ENCODE data around the gene HMHB1. TPM values are rescaled to one million over a fixed set of nuclear protein-coding genes. Genes with fewer than 3 reads are reported as not detected.

HMHB1 gene
- total and polyA plus RNA-seq, 2 experiments from 2014 or later: not detected

GRCh38 chr5:143851383-143851782, 39.4 kb downstream of the HMHB1 start:
- DNase-seq (ENCODE audit: low spot score): no peak
- Histone ChIP-seq H3K9me3 (ENCODE audit: low read depth) (no peaks in the 10 kb centered on the region), H3K4me3 (no peak overlapping the region), H3K9me2 (replicated peaks; ENCODE audit: insufficient read depth) (no peaks in the 10 kb centered on the region), H3K4me1 (ENCODE audit: insufficient read depth) (no peaks in the 10 kb centered on the region), H2AFZ (no peak overlapping the region), H3K27ac (no peak overlapping the region), H4K20me1 (ENCODE audit: insufficient read depth, poor library complexity, severe bottlenecking) (no peaks in the 10 kb centered on the region), H3K79me2 (no peaks in the 10 kb centered on the region), H3K36me3 (replicated peaks; ENCODE audit: insufficient read depth, low read depth) (no peaks in the 10 kb centered on the region), H3K27me3 (no peaks in the 10 kb centered on the region), H3K4me2 (no peak overlapping the region)
- no peak for TF ChIP-seq CTCF (IDR thresholded peaks at IDR 0.05; ENCODE audit: poor library complexity)
- TF ChIP-seq EZH2phosphoT487 (IDR thresholded peaks at IDR 0.05; ENCODE audit: low read depth, severe bottlenecking, unreplicated experiment): no peak
- TF ChIP-seq EZH2 (IDR thresholded peaks at IDR 0.05; ENCODE audit: borderline replicate concordance): no peak

DNA sequence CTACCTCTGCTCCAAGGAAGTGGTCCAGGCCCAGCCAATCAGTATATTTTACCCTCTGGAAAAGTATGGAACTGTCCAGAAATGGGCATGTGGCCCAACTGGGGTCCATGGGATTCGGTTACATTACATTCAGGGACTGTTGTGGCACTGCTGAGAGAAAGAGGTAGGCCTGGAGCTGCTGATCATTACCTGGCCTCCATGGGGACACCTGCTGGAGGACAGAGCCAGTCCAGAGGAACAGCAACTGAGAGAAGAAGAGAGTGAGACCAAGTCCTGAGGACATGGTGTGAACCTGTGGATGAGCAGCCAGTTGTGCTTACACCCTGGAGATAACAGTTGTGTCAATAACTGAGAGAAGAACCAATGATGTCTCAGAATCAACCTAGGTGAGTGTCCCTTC, 48.2 kb downstream of the HMHB1 start:
- no peaks in the 10 kb centered on the region for H3K9me2 ChIP-seq (replicated peaks; ENCODE audit: insufficient read depth)
- H3K27me3 ChIP-seq: no peaks in the 10 kb centered on the region

GRCh38 chr5:143862271-143862670, 50.3 kb downstream of the HMHB1 start:
- Histone ChIP-seq H2AFZ (no peak overlapping the region), H3K27ac (no peak overlapping the region), H3K27me3 (no peaks in the 10 kb centered on the region), H3K4me3 (no peak overlapping the region), H3K4me1 (ENCODE audit: insufficient read depth) (no peaks in the 10 kb centered on the region), H4K20me1 (ENCODE audit: insufficient read depth, poor library complexity, severe bottlenecking) (no peaks in the 10 kb centered on the region), H3K4me2 (no peak overlapping the region), H3K79me2 (no peaks in the 10 kb centered on the region), H3K9me2 (replicated peaks; ENCODE audit: insufficient read depth) (no peaks in the 10 kb centered on the region), H3K9me3 (ENCODE audit: low read depth) (no peaks in the 10 kb centered on the region), H3K36me3 (replicated peaks; ENCODE audit: insufficient read depth, low read depth) (no peaks in the 10 kb centered on the region)
- TF ChIP-seq EZH2 (IDR thresholded peaks at IDR 0.05; ENCODE audit: borderline replicate concordance): no peak
- TF ChIP-seq EZH2phosphoT487 (IDR thresholded peaks at IDR 0.05; ENCODE audit: low read depth, severe bottlenecking, unreplicated experiment): no peak
- TF ChIP-seq CTCF (IDR thresholded peaks at IDR 0.05; ENCODE audit: poor library complexity): no peak
- no peak for DNase-seq (ENCODE audit: low spot score)

More for the DNA sequence above, 48.2 kb downstream of the HMHB1 start:
- DNase-seq (ENCODE audit: low spot score): no peak
- Histone ChIP-seq H3K4me1 (ENCODE audit: insufficient read depth) (no peaks in the 10 kb centered on the region), H3K27ac (no peak overlapping the region), H3K9me3 (ENCODE audit: low read depth) (no peaks in the 10 kb centered on the region), H2AFZ (no peak overlapping the region), H4K20me1 (ENCODE audit: insufficient read depth, poor library complexity, severe bottlenecking) (no peaks in the 10 kb centered on the region), H3K36me3 (replicated peaks; ENCODE audit: insufficient read depth, low read depth) (no peaks in the 10 kb centered on the region), H3K4me3 (no peak overlapping the region), H3K4me2 (no peak overlapping the region), H3K79me2 (no peaks in the 10 kb centered on the region)
- WGBS (ENCODE audit: low lambda C conversion rate, missing lambda C conversion rate): 81% methylated on average over 1 of the region's 1 CpG
- TF ChIP-seq EZH2phosphoT487 (IDR thresholded peaks at IDR 0.05; ENCODE audit: low read depth, severe bottlenecking, unreplicated experiment) (no peak), EZH2 (IDR thresholded peaks at IDR 0.05; ENCODE audit: borderline replicate concordance) (no peak), CTCF (IDR thresholded peaks at IDR 0.05; ENCODE audit: poor library complexity) (no peak)

GRCh38 chr5:143865426-143866025, 53.6 kb downstream of the HMHB1 start:
- no peak for TF ChIP-seq EZH2phosphoT487 (IDR thresholded peaks at IDR 0.05; ENCODE audit: low read depth, severe bottlenecking, unreplicated experiment)
- no peak overlapping the region for H3K4me3 ChIP-seq
- no peaks in the 10 kb centered on the region for H3K36me3 ChIP-seq (replicated peaks; ENCODE audit: insufficient read depth, low read depth)
- no peak for DNase-seq (ENCODE audit: low spot score)
- no peaks in the 10 kb centered on the region for H3K27me3 ChIP-seq
- no peaks in the 10 kb centered on the region for H3K4me1 ChIP-seq (ENCODE audit: insufficient read depth)
- no peaks in the 10 kb centered on the region for H3K9me3 ChIP-seq (ENCODE audit: low read depth)
- no peak overlapping the region for H3K4me2 ChIP-seq
- H4K20me1 ChIP-seq (ENCODE audit: insufficient read depth, poor library complexity, severe bottlenecking): no peaks in the 10 kb centered on the region
- H3K9me2 ChIP-seq (replicated peaks; ENCODE audit: insufficient read depth): no peaks in the 10 kb centered on the region
- H3K27ac ChIP-seq: no peak overlapping the region
- H2AFZ ChIP-seq: no peak overlapping the region
- no peaks in the 10 kb centered on the region for H3K79me2 ChIP-seq
- 56% methylated on average over 8 of the region's 8 CpGs for WGBS (ENCODE audit: low lambda C conversion rate, missing lambda C conversion rate)
